H1 (cell line): Measurements from ENCODE around the gene CABP1. TPM values are rescaled to one million over a fixed set of nuclear protein-coding genes. Genes with fewer than 3 reads are reported as not detected.

ENCODE experiments used
- CTCF ChIA-PET: fragments of 300-600 bp; sonication (Branson Sonifier 250); formaldehyde crosslinking; loops from one replicate; lab custom pipeline; 2021; ENCODE audit not compliant: partially characterized antibody; lab: Charles Lee
- POLR2A ChIA-PET: fragments of 300-600 bp; sonication (Branson Sonifier 250); formaldehyde crosslinking; loops from one replicate; lab custom pipeline; 2021; ENCODE audit warnings: inconsistent platforms; ENCODE audit not compliant: partially characterized antibody; lab: Charles Lee
- DNase-seq, 2 experiments: peaks; one replicate each; pipeline versions ENCODE4 v3.0.0 to v3.0.0-alpha.2; 2010 to 2022; ENCODE audit warnings: low spot score in 2 of 2, low read depth in 1 of 2, mixed read lengths in 1 of 2
- FAIRE-seq: peaks from 2 replicates; lab custom pipeline; 2011; peaks lifted over from hg19 to GRCh38; lab: Jason Lieb, UNC
- H2AFZ ChIP-seq: 2 replicates; pipeline ENCODE4 v1.8.1; 2012; ENCODE audit warnings: low read length, inconsistent platforms
- H2AK5ac ChIP-seq: 2 replicates; pipeline ENCODE4 v1.6.1; 2013; ENCODE audit warnings: low read depth, low read length
- H2BK120ac ChIP-seq: replicated peaks from 2 replicates; pipeline ENCODE3; 2013; ENCODE audit warnings: low read depth, low read length, inconsistent platforms
- H2BK12ac ChIP-seq: 2 replicates; pipeline ENCODE4 v1.6.1; 2013; ENCODE audit warnings: low read depth, low read length
- H2BK15ac ChIP-seq: 2 replicates; pipeline ENCODE4 v1.6.1; 2013; ENCODE audit warnings: low read length
- H2BK20ac ChIP-seq: 2 replicates; pipeline ENCODE4 v1.6.1; 2013; ENCODE audit warnings: low read length
- H2BK5ac ChIP-seq: 2 replicates; pipeline ENCODE4 v1.6.1; 2013; ENCODE audit warnings: low read depth, low read length
- H3K14ac ChIP-seq: 2 replicates; pipeline ENCODE4 v1.6.1; 2013; ENCODE audit warnings: inconsistent platforms; ENCODE audit not compliant: insufficient read length
- H3K18ac ChIP-seq: 2 replicates; pipeline ENCODE4 v1.6.1; 2013; ENCODE audit warnings: low read length; ENCODE audit errors: extremely low read depth
- H3K23ac ChIP-seq: 2 replicates; pipeline ENCODE4 v1.6.1; 2013; ENCODE audit warnings: inconsistent platforms; ENCODE audit not compliant: insufficient read length
- H3K23me2 ChIP-seq: 2 replicates; pipeline ENCODE4 v1.6.1; 2013; ENCODE audit warnings: low read depth, low read length
- H3K27ac ChIP-seq: 2 replicates; pipeline ENCODE4 v1.6.1; 2011; ENCODE audit warnings: low read depth, low read length, inconsistent platforms
- H3K27me3 ChIP-seq, 4 experiments: replicated peaks in 1 of 4; 1 replicate in 1 of 4; 2 replicates in 3 of 4; pipeline versions ENCODE4 v1.6.1 to v1.8.1; 2011 to 2013; ENCODE audit warnings: low read length in 3 of 4, mild to moderate bottlenecking in 3 of 4, inconsistent platforms in 2 of 4, mixed read lengths in 2 of 4, moderate library complexity in 1 of 4; ENCODE audit not compliant: control insufficient read depth in 3 of 4, insufficient read depth in 3 of 4; ENCODE audit errors: extremely low read depth in 1 of 4
- H3K36me3 ChIP-seq, 4 experiments: 2 replicates each; pipeline versions ENCODE4 v1.6.1 to v1.8.1; 2011 to 2013; ENCODE audit warnings: mild to moderate bottlenecking in 4 of 4, low read length in 3 of 4, moderate library complexity in 2 of 4, control low read depth in 1 of 4, inconsistent platforms in 1 of 4; ENCODE audit not compliant: insufficient read depth in 4 of 4, control insufficient read depth in 2 of 4
- H3K4ac ChIP-seq: replicated peaks from 2 replicates; pipeline ENCODE3; 2013; ENCODE audit warnings: low read length, low read depth, mixed read lengths, inconsistent platforms; ENCODE audit not compliant: insufficient read length
- H3K4me1 ChIP-seq, 4 experiments: replicated peaks in 1 of 4; 1 replicate in 1 of 4; 2 replicates in 3 of 4; pipeline versions ENCODE4 v1.6.1 to v1.8.1; 2011 to 2013; ENCODE audit warnings: low read length in 3 of 4, inconsistent platforms in 2 of 4, mixed read lengths in 1 of 4; ENCODE audit not compliant: insufficient read depth in 4 of 4, control insufficient read depth in 3 of 4
- H3K4me2 ChIP-seq, 2 experiments: 2 replicates each; pipeline versions ENCODE4 v1.6.1 to v1.8.1; 2011 to 2013; ENCODE audit warnings: low read depth in 2 of 2, low read length in 2 of 2, control low read depth in 1 of 2, inconsistent platforms in 1 of 2, mild to moderate bottlenecking in 1 of 2; ENCODE audit not compliant: insufficient read depth in 1 of 2
- H3K4me3 ChIP-seq, 4 experiments: fragments of 200-600, 300-600 bp in 1 of 4; sonication (generic), shearing (Covaris generic), sonication (Bioruptor Twin) in 1 of 4; 2 replicates each; pipeline versions ENCODE4 v1.5.1 to v1.8.1; 2011 to 2016; ENCODE audit warnings: low read length in 4 of 4, low read depth in 3 of 4, control low read depth in 2 of 4, inconsistent platforms in 2 of 4, mild to moderate bottlenecking in 2 of 4, mixed read lengths in 1 of 4, moderate library complexity in 1 of 4; ENCODE audit not compliant: insufficient read depth in 2 of 4; ENCODE audit errors: extremely low read depth in 1 of 4
- H3K56ac ChIP-seq: replicated peaks from 2 replicates; pipeline ENCODE3; 2013; ENCODE audit warnings: low read depth, mild to moderate bottlenecking, mixed read lengths, low read length, inconsistent platforms; ENCODE audit not compliant: insufficient read length
- H3K79me1 ChIP-seq: 2 replicates; pipeline ENCODE4 v1.6.1; 2013; ENCODE audit warnings: low read depth, low read length, control low read depth
- H3K79me2 ChIP-seq, 2 experiments: 2 replicates each; pipeline versions ENCODE4 v1.6.1 to v1.8.1; 2012 to 2013; ENCODE audit warnings: low read length in 2 of 2, mild to moderate bottlenecking in 2 of 2, inconsistent platforms in 1 of 2; ENCODE audit not compliant: insufficient read depth in 2 of 2, control insufficient read depth in 1 of 2
- H3K9ac ChIP-seq, 4 experiments: replicated peaks in 1 of 4; 1 replicate in 1 of 4; 2 replicates in 3 of 4; pipeline versions ENCODE4 v1.6.1 to v1.8.1; 2011 to 2013; ENCODE audit warnings: low read depth in 3 of 4, low read length in 3 of 4, control low read depth in 2 of 4, mild to moderate bottlenecking in 2 of 4, moderate library complexity in 2 of 4, inconsistent platforms in 1 of 4; ENCODE audit errors: extremely low read depth in 1 of 4
- H3K9me3 ChIP-seq, 2 experiments: 2 replicates each; pipeline versions ENCODE4 v1.6.1 to v1.8.1; 2012 to 2013; ENCODE audit warnings: mild to moderate bottlenecking in 2 of 2, moderate library complexity in 2 of 2, control low read depth in 1 of 2, inconsistent platforms in 1 of 2, low read depth in 1 of 2, low read length in 1 of 2, mixed read lengths in 1 of 2; ENCODE audit not compliant: insufficient read depth in 2 of 2
- H4K20me1 ChIP-seq, 2 experiments: replicated peaks in 1 of 2; 2 replicates each; pipeline versions ENCODE3 to v1.8.1; 2011 to 2013; ENCODE audit warnings: inconsistent platforms in 2 of 2, low read length in 2 of 2, mild to moderate bottlenecking in 1 of 2; ENCODE audit not compliant: insufficient read depth in 2 of 2, control insufficient read depth in 1 of 2
- H4K5ac ChIP-seq: 2 replicates; pipeline ENCODE4 v1.6.1; 2013; ENCODE audit warnings: low read length, low read depth, mixed read lengths, inconsistent platforms; ENCODE audit not compliant: insufficient read length
- H4K8ac ChIP-seq: 2 replicates; pipeline ENCODE4 v1.8.0; 2013; ENCODE audit warnings: mild to moderate bottlenecking, moderate library complexity, low read length, inconsistent platforms; ENCODE audit not compliant: insufficient read depth; ENCODE audit errors: extremely low read depth
- H4K91ac ChIP-seq: replicated peaks from 2 replicates; pipeline ENCODE3; 2013; ENCODE audit warnings: low read length, mixed read lengths, inconsistent platforms; ENCODE audit not compliant: insufficient read length
- BACH1 ChIP-seq: IDR thresholded peaks from 2 replicates; pipeline ENCODE4 v1.6.1; 2012; ENCODE audit warnings: low read length, improper control_type of control experiment
- CBX8 ChIP-seq: fragments of 300-800, 300-1000 bp; sonication (generic); IDR thresholded peaks from 2 replicates; pipeline ENCODE4 v1.7.1; 2016; ENCODE audit warnings: low read depth, low read length, borderline replicate concordance
- EP300 ChIP-seq, 2 experiments: IDR thresholded peaks; 1 replicate in 1 of 2; 2 replicates in 1 of 2; pipeline ENCODE4 v1.6.1; 2011 to 2012; ENCODE audit warnings: low read depth in 2 of 2, low read length in 2 of 2, mild to moderate bottlenecking in 2 of 2, borderline replicate concordance in 1 of 2, inconsistent platforms in 1 of 2, moderate library complexity in 1 of 2
- NANOG ChIP-seq: IDR thresholded peaks from 2 replicates; pipeline ENCODE4 v1.6.1; 2011; ENCODE audit warnings: low read length, low read depth, mild to moderate bottlenecking, inconsistent platforms; ENCODE audit not compliant: insufficient read depth, poor library complexity, severe bottlenecking
- POLR2AphosphoS5 ChIP-seq: IDR thresholded peaks from 2 replicates; pipeline ENCODE4 v1.6.1; 2011; ENCODE audit warnings: low read depth, low read length
- RXRA ChIP-seq: IDR thresholded peaks from 2 replicates; pipeline ENCODE4 v1.6.1; 2011; ENCODE audit warnings: low read depth, mild to moderate bottlenecking, low read length, moderate library complexity; ENCODE audit not compliant: insufficient read depth
- SIN3A ChIP-seq, 2 experiments: IDR thresholded peaks in 1 of 2; conservative IDR thresholded peaks in 1 of 2; 2 replicates each; pipeline ENCODE4 v1.6.1; 2011 to 2012; ENCODE audit warnings: low read length in 2 of 2, improper control_type of control experiment in 1 of 2, low read depth in 1 of 2, mild to moderate bottlenecking in 1 of 2
- SP2 ChIP-seq: IDR thresholded peaks from 2 replicates; pipeline ENCODE4 v1.6.1; 2012; ENCODE audit warnings: mild to moderate bottlenecking, low read length, inconsistent platforms
- SP4 ChIP-seq: IDR thresholded peaks from 2 replicates; pipeline ENCODE4 v1.6.1; 2012; ENCODE audit warnings: low read length, inconsistent platforms
- TBP ChIP-seq: IDR thresholded peaks from 2 replicates; pipeline ENCODE4 v1.6.1; 2011; ENCODE audit warnings: low read depth, low read length, improper control_type of control experiment
- TCF12 ChIP-seq: IDR thresholded peaks from 2 replicates; pipeline ENCODE4 v1.6.1; 2011; ENCODE audit warnings: low read depth, mild to moderate bottlenecking, low read length
- WGBS, 2 experiments: shearing (Covaris generic) in 1 of 2; methylation state at CpG; one replicate each; pipeline versions ENCODE4 v1.1.6 to v1.1.7; 2013 to 2015; ENCODE audit warnings: low lambda C conversion rate in 2 of 2, mixed read lengths in 2 of 2, inconsistent platforms in 1 of 2, low coverage in 1 of 2, missing lambda C conversion rate in 1 of 2; ENCODE audit not compliant: insufficient replicate concordance in 2 of 2, insufficient coverage in 1 of 2, insufficient read length in 1 of 2; ENCODE audit errors: extremely low coverage in 1 of 2, missing lambda C conversion rate in 1 of 2; 5-methylcytosine and 5-hydroxymethylcytosine counted together
- polyA plus RNA-seq, 7 experiments: library from polyadenylated mRNA; depleted of rRNA in 3 of 7; stranded (reverse) in 5 of 7; unstranded in 2 of 7; fragments of >200 nt in 5 of 7; fragments of 200-250 nt in 2 of 7; gene quantifications; 1 replicate in 5 of 7; 2 replicates in 1 of 7; 4 replicates in 1 of 7; pipeline versions ENCODE4 v1.2.1 to v1.2.3, GENCODE V29; 2011 to 2013; ENCODE audit warnings: missing spikeins in 2 of 7, mixed read lengths in 2 of 7
- total RNA-seq: library from RNA; stranded (reverse); fragmentation: NEBNext Ultra II Directional; extraction: Animal tissue kit (Norgen Biotek cat#: 25700); gene quantifications from 2 replicates; pipeline ENCODE4 v1.2.1, GENCODE V29; 2021

The CABP1 gene
- total and polyA plus RNA-seq, 2 of the 8 experiments (the other 6 are each of a cell fraction or from before 2014, with no cell fraction given), result 3.9 to 7.4 TPM

GRCh38 chr12:120592121-120593049, 48.0 kb upstream of the CABP1 start:
- Histone ChIP-seq H4K5ac (no peak overlapping the region), H3K4ac (no peak overlapping the region), H3K14ac (no peak overlapping the region), H3K4me3 (no peak overlapping the region), H3K4me2 (no peak overlapping the region), H3K27ac (no peak overlapping the region), H4K91ac (no peak overlapping the region), H2BK15ac (0 out of 2 replicates have a peak overlapping the region, but pooled peaks have one; percentile 72), H2AK5ac (no peak overlapping the region), H3K23me2 (no peaks in the 10 kb centered on the region; the same call in 1 of the 2 replicates), H3K9me3 (no peaks in the 10 kb centered on the region), H3K23ac (no peak overlapping the region), H3K9ac (no peak overlapping the region), H2BK5ac (peak overlapping the region; percentile 16; the same call in 1 of the 2 replicates), H3K4me1 (peaks cover 0 to 5% (median 0%) of the 10 kb centered on the region in 4 experiments; a peak in 1 of 7 replicates), H3K56ac (no peak overlapping the region), H3K36me3 (no peaks in the 10 kb centered on the region), H3K79me1 (no peaks in the 10 kb centered on the region), H2AFZ (peak overlapping the region; percentile 86; the same call in 1 of the 2 replicates), H2BK120ac (no peak overlapping the region), H4K8ac (no peak overlapping the region), H3K27me3 (no peaks in the 10 kb centered on the region), H3K79me2 (no peaks in the 10 kb centered on the region), H2BK20ac (0 out of 2 replicates have a peak overlapping the region, but pooled peaks have one; percentile 72), H4K20me1 (no peaks in the 10 kb centered on the region), H2BK12ac (no peak overlapping the region), H3K18ac (no peak overlapping the region)
- FAIRE-seq, result no peak
- no peak for DNase-seq
- 86% methylated on average over 8 of the region's 8 CpGs; no CpG with 5 or more reads in 1 of the 2 experiments for WGBS, 2 experiments
- ChIA-PET POLR2A (interaction anchor here (0.7 to 1.5 kb wide), 2 partner anchors 11 to 94 kb away, joined by 3 to 9 read pairs; partner anchors contain the start of genes MLEC and POP5), CTCF (interaction anchor here (0.9 to 1.6 kb wide), 6 partner anchors 10 to 357 kb away, joined by 3 to 10 read pairs (median 3); no protein-coding TSS in a partner anchor)
- no peak for TF ChIP-seq SIN3A (conservative IDR thresholded peaks at IDR 0.05 in 1 of 2, IDR thresholded peaks at IDR 0.05 in 1 of 2; ENCODE audit: low read depth in 1 of 2, low read length in 2 of 2)
- TF ChIP-seq TBP, result no peak
- no peak for TF ChIP-seq EP300 (IDR thresholded peaks at IDR 0.05; ENCODE audit: borderline replicate concordance in 1 of 2, low read depth in 2 of 2, low read length in 2 of 2)
- TF ChIP-seq BACH1, result no peak
- no peak for TF ChIP-seq RXRA
- no peak for TF ChIP-seq TCF12
- TF ChIP-seq NANOG, result no peak
- TF ChIP-seq CBX8, result no peak
- no peak for TF ChIP-seq SP4
- TF ChIP-seq SP2, result no peak
- TF ChIP-seq POLR2AphosphoS5, result no peak
